KMS-11 (cell line): Measurements from ENCODE around the gene SORD.

Experiments used
- H2AFZ ChIP-seq: fragments of 200-600 bp; sonication (generic); 2 replicates; pipeline ENCODE4 v1.6.1; 2016; ENCODE audit warnings: antibody characterized with exemption, mixed run types, low read depth
- H3K27ac ChIP-seq: fragments of 200-600 bp; sonication (generic); 2 replicates; pipeline ENCODE4 v1.6.1; 2016; ENCODE audit warnings: mild to moderate bottlenecking, mixed run types
- H3K27me3 ChIP-seq: fragments of 200-600 bp; sonication (generic); 2 replicates; pipeline ENCODE4 v1.6.1; 2017; ENCODE audit warnings: mild to moderate bottlenecking, low read depth, mixed run types, moderate library complexity; ENCODE audit not compliant: insufficient read depth
- H3K36me3 ChIP-seq: fragments of 200-600 bp; sonication (generic); 2 replicates; pipeline ENCODE4 v1.6.1; 2017; ENCODE audit warnings: mild to moderate bottlenecking, mixed run types; ENCODE audit not compliant: insufficient read depth
- H3K4me1 ChIP-seq: fragments of 200-600 bp; sonication (generic); 2 replicates; pipeline ENCODE4 v1.6.1; 2016; ENCODE audit warnings: mild to moderate bottlenecking, low read depth, mixed run types; ENCODE audit not compliant: poor library complexity, severe bottlenecking
- H3K4me2 ChIP-seq: fragments of 200-600 bp; sonication (generic); 2 replicates; pipeline ENCODE4 v1.7.0; 2016; ENCODE audit warnings: mild to moderate bottlenecking, mixed run types
- H3K4me3 ChIP-seq: fragments of 200-600 bp; sonication (generic); IDR thresholded peaks from 2 replicates; pipeline ENCODE4 v1.6.1; 2017; ENCODE audit warnings: low read depth, low read length, mixed read lengths; ENCODE audit not compliant: insufficient read depth
- H3K79me2 ChIP-seq: fragments of 200-600 bp; sonication (generic); 2 replicates; pipeline ENCODE4 v1.6.1; 2016; ENCODE audit warnings: low read depth, mixed run types; ENCODE audit not compliant: insufficient read depth
- H3K9ac ChIP-seq: fragments of 200-600 bp; sonication (generic); 2 replicates; pipeline ENCODE4 v1.6.1; 2016; ENCODE audit warnings: mild to moderate bottlenecking, mixed run types
- H4K20me1 ChIP-seq: fragments of 200-600 bp; sonication (generic); 2 replicates; pipeline ENCODE4 v1.6.1; 2016; ENCODE audit warnings: mild to moderate bottlenecking, mixed run types; ENCODE audit not compliant: insufficient read depth
- CTCF ChIP-seq: fragments of 200-600 bp; sonication (generic); conservative IDR thresholded peaks from 2 replicates; pipeline ENCODE4 v1.6.1; 2017; ENCODE audit warnings: low read depth, mild to moderate bottlenecking, antibody characterized with exemption, low read length, moderate library complexity, mixed read lengths

The SORD gene

GRCh38 chr15:45105586-45105985, 82.6 kb downstream of the SORD start:
- no peaks in the 10 kb centered on the region for H3K79me2 ChIP-seq
- no peaks in the 10 kb centered on the region for H4K20me1 ChIP-seq
- no peaks in the 10 kb centered on the region for H3K4me1 ChIP-seq
- H3K36me3 ChIP-seq: no peaks in the 10 kb centered on the region
- no peak overlapping the region for H3K9ac ChIP-seq
- H3K4me2 ChIP-seq: no peak overlapping the region
- H2AFZ ChIP-seq: no peak overlapping the region
- TF ChIP-seq CTCF: no peak
- no peak overlapping the region for H3K27ac ChIP-seq
- no peaks in the 10 kb centered on the region for H3K27me3 ChIP-seq
- no peak overlapping the region for H3K4me3 ChIP-seq

- no peak overlapping the region for H3K4me2 ChIP-seq
- no peak overlapping the region for H2AFZ ChIP-seq
- no peaks in the 10 kb centered on the region for H3K79me2 ChIP-seq
- no peaks in the 10 kb centered on the region for H3K36me3 ChIP-seq
- H4K20me1 ChIP-seq: no peaks in the 10 kb centered on the region
- no peak overlapping the region for H3K9ac ChIP-seq
- no peak overlapping the region for H3K27ac ChIP-seq
- H3K4me1 ChIP-seq: no peaks in the 10 kb centered on the region
- no peaks in the 10 kb centered on the region for H3K27me3 ChIP-seq
- H3K4me3 ChIP-seq: no peak overlapping the region
- TF ChIP-seq CTCF: no peak
Observed at GRCh38 chr15:45106002-45106790, 83.2 kb downstream of the SORD start.

GRCh38 chr15:45107941-45108630, 85.1 kb downstream of the SORD start:
- H3K4me1 ChIP-seq: no peaks in the 10 kb centered on the region
- H3K4me2 ChIP-seq: no peak overlapping the region
- H4K20me1 ChIP-seq: no peaks in the 10 kb centered on the region
- H3K9ac ChIP-seq: no peak overlapping the region
- peaks cover 3% of the 10 kb centered on the region; the same call in 1 of the 2 replicates for H3K27me3 ChIP-seq
- H2AFZ ChIP-seq: no peak overlapping the region
- H3K79me2 ChIP-seq: no peaks in the 10 kb centered on the region
- no peak overlapping the region for H3K27ac ChIP-seq
- TF ChIP-seq CTCF: no peak
- H3K4me3 ChIP-seq: no peak overlapping the region
- H3K36me3 ChIP-seq: no peaks in the 10 kb centered on the region

- Histone ChIP-seq H3K4me3 (no peak overlapping the region), H2AFZ (no peak overlapping the region), H3K9ac (no peak overlapping the region), H4K20me1 (no peaks in the 10 kb centered on the region), H3K4me2 (no peak overlapping the region), H3K79me2 (no peaks in the 10 kb centered on the region), H3K36me3 (no peaks in the 10 kb centered on the region), H3K27ac (no peak overlapping the region), H3K27me3 (peaks cover 24% of the 10 kb centered on the region), H3K4me1 (no peaks in the 10 kb centered on the region)
- TF ChIP-seq CTCF: no peak
Observed at GRCh38 chr15:45110256-45110820, 87.3 kb downstream of the SORD start.
